Left forelimb (tissue), 1 donor: ENCODE data around the gene ID3.
"Not testable (repeated sequence)": the region's sequence is repeated elsewhere in the genome, so short reads cannot be mapped to it uniquely, and the experiment has no call there.

Experiments
- DNase-seq: peaks from one replicate; pipeline ENCODE4 v3.0.0-alpha.2; 2018; ENCODE audit warnings: low spot score

Gene ID3

GRCh38 chr1:23588749-23589548 lies 29.6 kb upstream of the ID3 start:
- no peak for DNase-seq

GRCh38 chr1:23585321-23586022 lies 26.2 kb upstream of the ID3 start:
- no peak for DNase-seq

GRCh38 chr1:23583727-23584126 lies 24.4 kb upstream of the ID3 start:
- DNase-seq, result not testable (repeated sequence)

- no peak for DNase-seq
Observed at GRCh38 chr1:23582820-23583219, 23.5 kb upstream of the ID3 start.

GRCh38 chr1:23581219-23581618 lies 21.9 kb upstream of the ID3 start:
- no peak for DNase-seq

GRCh38 chr1:23578997-23579363 lies 19.7 kb upstream of the ID3 start:
- no peak for DNase-seq

- no peak for DNase-seq
Observed at GRCh38 chr1:23578311-23578996, 19.2 kb upstream of the ID3 start.

- no peak for DNase-seq
Observed at GRCh38 chr1:23577056-23578004, 18.0 kb upstream of the ID3 start.

GRCh38 chr1:23576338-23577055 lies 17.2 kb upstream of the ID3 start:
- DNase-seq, result no peak

- DNase-seq, result no peak
Observed at GRCh38 chr1:23575226-23575810, 16.0 kb upstream of the ID3 start.

GRCh38 chr1:23574265-23574754 lies 15.0 kb upstream of the ID3 start:
- DNase-seq, result no peak

GRCh38 chr1:23573574-23574182 lies 14.4 kb upstream of the ID3 start:
- DNase-seq, result no peak

- no peak for DNase-seq
Observed at GRCh38 chr1:23571465-23571864, 12.2 kb upstream of the ID3 start.

- DNase-seq, result no peak
Observed at GRCh38 chr1:23570001-23570691, 10.8 kb upstream of the ID3 start.

- DNase-seq, result no peak
Observed at GRCh38 chr1:23568608-23569383, 9.5 kb upstream of the ID3 start.

- no peak for DNase-seq
Observed at GRCh38 chr1:23567996-23568607, 8.8 kb upstream of the ID3 start.

- no peak for DNase-seq
Observed at GRCh38 chr1:23567629-23567995, 8.3 kb upstream of the ID3 start.

GRCh38 chr1:23566304-23566703 lies 7.0 kb upstream of the ID3 start:
- DNase-seq, result no peak
